ENCODE results near the gene TNK1.

Gene TNK1

DNA sequence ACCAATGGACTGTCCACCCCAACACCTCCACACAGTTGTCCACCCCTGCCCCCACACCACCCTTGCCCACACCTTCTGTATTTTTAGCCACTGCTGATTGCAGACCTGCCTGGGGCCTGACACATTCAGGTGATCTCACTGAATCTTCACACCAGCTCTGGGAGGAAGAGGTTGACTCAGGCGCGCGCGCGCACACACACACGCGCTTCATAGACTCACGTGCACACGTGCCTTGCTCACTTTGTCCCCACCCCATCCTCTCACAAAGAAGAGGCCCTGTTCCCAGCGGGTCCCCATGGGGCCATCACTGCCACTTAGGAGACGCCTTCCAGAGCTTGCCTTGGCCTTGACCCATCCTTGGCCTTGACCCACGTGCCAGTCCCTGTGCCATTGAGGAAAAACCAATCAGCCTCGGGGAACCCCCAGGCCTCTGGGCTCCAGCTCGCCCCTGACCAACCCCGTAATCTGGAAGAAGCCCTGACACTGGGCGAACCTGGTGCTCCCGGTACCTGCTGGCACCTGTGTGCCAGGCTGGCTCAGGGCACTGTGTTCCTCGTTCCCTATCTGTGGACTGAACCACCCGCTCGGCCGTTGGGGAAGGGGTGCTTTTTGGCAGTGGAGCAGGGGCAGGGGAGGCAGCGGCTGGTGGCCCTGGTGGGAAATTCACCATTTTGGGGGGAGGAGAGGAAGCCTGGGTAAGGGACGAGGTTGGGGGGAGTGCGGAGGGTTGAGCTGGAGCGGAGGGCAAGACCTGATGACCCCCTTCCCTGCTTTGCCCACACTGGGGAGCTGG is 29.9 kb downstream of the TNK1 start:
- no peak for TF ChIP-seq GATA2 (IDR thresholded peaks at IDR 0.05; ENCODE audit: low read depth, low read length)
- no peak for TF ChIP-seq GATA3 (IDR thresholded peaks at IDR 0.05; ENCODE audit: low read depth, low read length)

DNA sequence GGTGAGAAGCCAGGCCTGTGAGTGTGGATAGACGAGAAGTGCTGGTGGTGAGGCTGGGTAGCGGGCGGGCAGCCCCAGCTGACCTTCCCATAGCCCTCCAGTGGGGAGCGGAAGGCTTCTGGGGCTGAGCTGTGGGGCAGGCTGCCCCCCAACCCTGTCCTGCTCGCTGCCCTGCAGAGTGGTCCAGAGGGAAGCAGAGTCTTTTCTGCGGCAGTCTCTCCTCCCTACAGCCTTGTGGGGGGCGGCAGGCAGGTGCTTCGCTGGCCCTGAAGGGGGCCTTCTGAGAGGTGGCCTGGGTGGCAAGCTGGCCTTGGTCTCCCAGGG is 30.5 kb downstream of the TNK1 start:
- no peak for TF ChIP-seq GATA2 (IDR thresholded peaks at IDR 0.05; ENCODE audit: low read depth, low read length)
- TF ChIP-seq GATA3 (IDR thresholded peaks at IDR 0.05; ENCODE audit: low read depth, low read length): no peak

DNA sequence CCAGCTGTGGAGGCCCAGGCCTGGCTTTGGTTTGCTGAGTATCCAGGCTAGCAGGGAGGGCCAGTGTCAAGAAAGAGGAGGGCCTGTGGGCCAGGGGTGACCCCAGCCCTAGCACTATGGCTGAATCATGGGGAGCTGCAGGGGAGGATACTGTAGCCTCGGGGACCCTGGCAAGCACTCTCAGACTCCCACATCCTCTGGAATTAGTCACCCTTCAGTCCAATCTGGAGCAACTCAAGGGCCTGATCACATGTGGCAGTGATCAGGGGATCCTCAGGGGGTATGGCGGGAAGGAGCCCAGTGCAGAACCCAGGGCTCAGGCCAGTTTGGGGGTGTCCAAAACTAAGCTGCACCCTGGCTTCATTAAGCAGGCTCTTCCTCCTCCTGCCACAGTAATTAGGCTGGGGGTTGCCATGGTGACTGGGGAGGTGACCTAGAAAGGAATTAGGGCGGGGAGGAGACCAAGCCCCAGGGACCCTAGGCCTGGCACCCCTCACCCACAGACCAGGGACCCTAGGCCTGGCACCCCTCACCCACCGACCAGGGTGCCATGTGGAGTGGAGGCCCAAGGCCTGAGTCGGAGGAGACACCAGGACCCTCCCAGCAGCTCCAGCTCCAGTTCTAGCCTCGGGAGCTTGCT is 32.6 kb downstream of the TNK1 start:
- TF ChIP-seq GATA2 (IDR thresholded peaks at IDR 0.05; ENCODE audit: low read depth, low read length) (no peak), GATA3 (IDR thresholded peaks at IDR 0.05; ENCODE audit: low read depth, low read length) (no peak)

DNA sequence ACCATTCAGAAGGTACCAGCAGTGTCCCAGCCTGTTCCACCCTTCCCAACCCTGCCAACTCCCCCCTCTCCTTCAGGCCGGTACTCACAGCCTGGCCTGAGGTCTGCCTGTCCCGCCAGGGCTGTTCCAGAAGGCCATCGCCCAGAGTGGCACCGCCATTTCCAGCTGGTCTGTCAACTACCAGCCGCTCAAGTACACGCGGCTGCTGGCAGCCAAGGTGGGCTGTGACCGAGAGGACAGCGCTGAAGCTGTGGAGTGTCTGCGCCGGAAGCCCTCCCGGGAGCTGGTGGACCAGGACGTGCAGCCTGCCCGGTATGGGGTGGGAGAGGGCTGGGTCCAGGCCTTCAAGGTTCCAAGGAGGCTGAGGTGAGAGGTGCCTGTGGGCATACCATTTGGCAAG is 33.9 kb downstream of the TNK1 start:
- TF ChIP-seq GATA2 (IDR thresholded peaks at IDR 0.05; ENCODE audit: low read depth, low read length) (no peak), GATA3 (IDR thresholded peaks at IDR 0.05; ENCODE audit: low read depth, low read length) (no peak)

DNA sequence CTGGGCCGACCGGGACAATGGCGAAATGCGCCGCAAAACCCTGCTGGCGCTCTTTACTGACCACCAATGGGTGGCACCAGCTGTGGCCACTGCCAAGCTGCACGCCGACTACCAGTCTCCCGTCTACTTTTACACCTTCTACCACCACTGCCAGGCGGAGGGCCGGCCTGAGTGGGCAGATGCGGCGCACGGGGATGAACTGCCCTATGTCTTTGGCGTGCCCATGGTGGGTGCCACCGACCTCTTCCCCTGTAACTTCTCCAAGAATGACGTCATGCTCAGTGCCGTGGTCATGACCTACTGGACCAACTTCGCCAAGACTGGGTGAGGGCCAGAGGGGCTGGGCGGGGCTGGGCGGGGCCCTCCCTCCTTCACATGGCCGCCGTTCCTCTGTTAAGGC is 34.9 kb downstream of the TNK1 start:
- TF ChIP-seq GATA2 (IDR thresholded peaks at IDR 0.05; ENCODE audit: low read depth, low read length) (no peak), GATA3 (IDR thresholded peaks at IDR 0.05; ENCODE audit: low read depth, low read length) (no peak)

DNA sequence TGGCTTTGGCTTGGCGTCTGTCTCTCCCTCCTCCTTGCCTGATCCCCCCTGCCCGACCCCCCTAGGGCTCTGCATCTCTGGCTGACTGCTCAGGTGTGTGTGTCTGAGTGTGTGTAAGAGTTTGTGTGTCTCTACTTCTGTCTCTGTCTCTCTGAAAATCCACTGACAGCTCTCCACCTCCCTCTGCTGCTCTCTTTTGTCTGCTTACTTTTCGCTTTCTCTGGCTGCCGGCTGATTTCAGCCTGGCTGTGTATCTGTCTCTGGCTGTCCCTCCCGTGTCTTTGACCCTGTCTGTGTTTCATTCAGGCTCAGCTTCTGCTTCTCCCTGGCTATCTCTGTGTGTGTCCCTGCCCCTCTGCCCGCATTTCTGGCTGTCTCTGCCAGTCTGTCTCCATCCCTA is 35.4 kb downstream of the TNK1 start:
- no peak for TF ChIP-seq GATA3 (IDR thresholded peaks at IDR 0.05; ENCODE audit: low read depth, low read length)
- no peak for TF ChIP-seq GATA2 (IDR thresholded peaks at IDR 0.05; ENCODE audit: low read depth, low read length)

DNA sequence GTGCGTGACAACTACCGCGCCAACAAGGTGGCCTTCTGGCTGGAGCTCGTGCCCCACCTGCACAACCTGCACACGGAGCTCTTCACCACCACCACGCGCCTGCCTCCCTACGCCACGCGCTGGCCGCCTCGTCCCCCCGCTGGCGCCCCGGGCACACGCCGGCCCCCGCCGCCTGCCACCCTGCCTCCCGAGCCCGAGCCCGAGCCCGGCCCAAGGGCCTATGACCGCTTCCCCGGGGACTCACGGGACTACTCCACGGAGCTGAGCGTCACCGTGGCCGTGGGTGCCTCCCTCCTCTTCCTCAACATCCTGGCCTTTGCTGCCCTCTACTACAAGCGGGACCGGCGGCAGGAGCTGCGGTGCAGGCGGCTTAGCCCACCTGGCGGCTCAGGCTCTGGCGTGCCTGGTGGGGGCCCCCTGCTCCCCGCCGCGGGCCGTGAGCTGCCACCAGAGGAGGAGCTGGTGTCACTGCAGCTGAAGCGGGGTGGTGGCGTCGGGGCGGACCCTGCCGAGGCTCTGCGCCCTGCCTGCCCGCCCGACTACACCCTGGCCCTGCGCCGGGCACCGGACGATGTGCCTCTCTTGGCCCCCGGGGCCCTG is 36.3 kb downstream of the TNK1 start:
- TF ChIP-seq GATA2 (IDR thresholded peaks at IDR 0.05; ENCODE audit: low read depth, low read length) (no peak), GATA3 (IDR thresholded peaks at IDR 0.05; ENCODE audit: low read depth, low read length) (no peak)

DNA sequence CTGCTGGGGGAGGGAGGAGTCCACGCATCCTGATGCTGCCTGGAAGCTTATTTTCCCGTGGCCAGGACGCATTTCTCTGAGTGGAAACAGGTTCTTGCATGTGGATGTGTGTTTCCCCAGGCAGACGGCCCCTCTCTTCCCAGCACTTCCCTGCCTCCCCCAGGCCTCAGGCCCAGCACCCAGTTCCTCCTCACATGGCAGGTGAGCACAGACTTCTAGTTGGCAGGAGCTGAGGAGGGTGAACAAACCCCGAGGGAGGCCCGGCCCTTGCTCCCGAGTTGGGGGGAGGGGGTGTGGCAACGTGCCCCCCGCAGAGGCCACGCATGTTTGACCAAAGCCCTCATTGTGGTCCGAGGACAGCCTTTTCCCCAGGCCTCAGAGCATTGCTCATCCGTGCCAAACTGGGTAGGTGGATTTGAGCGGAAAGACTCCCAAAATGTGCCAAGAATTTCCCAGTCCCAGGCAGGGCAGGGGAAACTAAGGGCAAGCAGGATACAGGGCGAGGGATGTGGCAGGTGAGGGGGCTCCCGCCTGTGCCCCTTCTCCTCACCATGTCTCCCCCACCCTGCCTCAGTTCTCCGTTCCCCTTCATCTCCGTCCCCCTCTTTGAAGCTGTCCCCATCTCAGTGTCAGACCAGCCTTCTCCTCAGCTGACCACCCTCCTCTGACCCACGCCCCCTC is 37.7 kb downstream of the TNK1 start:
- TF ChIP-seq GATA3 (IDR thresholded peaks at IDR 0.05; ENCODE audit: low read depth, low read length): no peak

DNA sequence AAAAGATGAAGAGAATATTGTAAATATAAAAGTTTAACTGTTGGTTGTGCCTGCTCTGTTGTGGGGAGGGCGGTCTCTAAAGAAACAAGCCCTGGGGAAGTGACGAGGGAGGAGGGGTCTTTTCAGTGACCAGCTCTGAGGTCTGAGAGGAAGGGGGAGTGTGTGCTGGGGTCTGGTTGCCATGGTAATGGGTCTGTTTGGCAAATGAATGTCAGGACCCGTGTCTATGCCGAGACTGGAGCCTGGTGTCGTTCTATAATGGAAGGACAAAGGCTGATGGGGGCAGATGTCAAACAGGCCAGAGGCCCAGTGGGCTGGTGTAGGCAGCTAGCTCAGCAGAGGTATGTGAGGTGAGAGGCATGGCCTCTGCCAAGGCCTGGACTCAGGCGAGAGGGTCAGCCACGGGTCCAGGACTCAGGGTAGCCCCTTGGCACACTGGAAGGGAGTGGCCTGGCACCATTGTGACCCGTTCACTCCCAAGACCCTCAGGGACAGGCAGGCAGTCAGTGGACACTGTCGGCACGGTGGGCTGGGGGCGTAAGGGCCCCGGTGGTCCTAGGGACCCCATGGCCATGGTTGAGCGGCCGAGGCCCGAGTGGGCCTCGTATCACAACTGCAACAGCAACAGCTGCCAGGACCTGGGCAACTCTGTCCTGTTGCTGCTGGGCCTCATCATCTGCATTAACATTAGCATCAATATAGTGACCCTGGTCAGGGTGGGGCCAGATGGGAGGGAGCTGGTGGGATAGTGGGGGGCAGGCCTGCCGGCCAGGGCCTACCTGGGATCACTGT is 39.1 kb downstream of the TNK1 start, which contains the start of gene SPEM1:
TSS of gene SPEM1 (plus strand) at position 506 of the 792 bp plus-strand sequence. CDS start at position 567, 61 bp downstream.
- TF ChIP-seq GATA2 (IDR thresholded peaks at IDR 0.05; ENCODE audit: low read depth, low read length) (no peak), GATA3 (IDR thresholded peaks at IDR 0.05; ENCODE audit: low read depth, low read length) (no peak)

DNA sequence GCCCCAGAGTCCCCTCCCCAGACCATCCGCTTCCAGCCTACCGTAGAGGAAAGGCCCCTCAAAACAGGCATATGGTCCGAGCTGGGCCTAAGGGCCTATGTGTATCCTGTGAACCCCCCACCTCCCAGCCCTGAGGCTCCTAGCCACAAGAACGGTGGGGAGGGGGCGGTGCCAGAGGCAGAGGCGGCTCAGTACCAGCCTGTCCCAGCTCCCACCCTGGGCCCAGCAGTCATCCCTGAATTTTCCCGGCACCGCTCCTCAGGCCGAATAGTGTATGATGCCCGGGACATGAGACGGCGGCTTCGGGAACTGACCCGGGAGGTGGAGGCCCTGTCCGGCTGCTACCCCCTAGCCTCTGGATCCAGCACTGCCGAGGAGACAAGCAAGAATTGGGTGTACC is 40.3 kb downstream of the TNK1 start:
- no peak for TF ChIP-seq GATA2 (IDR thresholded peaks at IDR 0.05; ENCODE audit: low read depth, low read length)
- no peak for TF ChIP-seq GATA3 (IDR thresholded peaks at IDR 0.05; ENCODE audit: low read depth, low read length)

DNA sequence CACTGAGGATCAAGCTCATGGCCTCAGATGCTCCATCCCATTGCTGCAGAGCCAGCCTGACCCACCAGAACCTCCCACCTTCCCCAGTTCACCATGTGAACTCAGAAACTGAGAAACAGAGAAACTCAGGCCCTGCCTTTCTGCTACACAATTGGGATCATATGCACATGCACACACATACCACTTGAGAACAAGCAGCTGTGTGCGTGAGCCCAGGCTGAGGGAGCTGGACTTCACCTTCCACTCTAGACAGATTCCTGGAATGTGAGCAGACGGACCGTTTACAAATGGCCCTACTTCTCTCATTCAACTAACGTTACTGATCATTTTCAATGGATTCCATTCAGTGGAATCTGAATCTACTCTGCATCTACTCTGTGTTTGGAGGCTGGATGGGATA is 42.8 kb downstream of the TNK1 start:
- TF ChIP-seq GATA3 (IDR thresholded peaks at IDR 0.05; ENCODE audit: low read depth, low read length) (no peak), GATA2 (IDR thresholded peaks at IDR 0.05; ENCODE audit: low read depth, low read length) (no peak)

DNA sequence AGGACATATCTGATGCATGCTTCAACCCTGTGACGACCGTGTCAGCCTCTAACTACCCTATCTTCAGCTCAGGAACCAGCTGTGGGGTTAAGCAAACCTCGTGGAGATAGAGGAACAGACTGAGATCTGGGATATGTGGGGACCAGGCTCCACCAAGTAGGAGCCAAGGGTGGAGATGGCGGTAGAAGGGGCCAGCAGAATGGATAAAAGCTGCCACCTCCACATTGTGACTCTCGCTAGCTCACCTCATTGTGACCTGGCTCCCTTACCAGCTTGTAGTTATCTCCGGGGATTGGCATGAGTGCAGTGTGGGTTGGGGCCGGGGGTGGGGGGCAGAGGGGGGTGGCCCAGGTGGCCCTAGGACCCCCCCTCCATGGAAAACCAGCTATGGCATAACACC is 44.4 kb downstream of the TNK1 start, which contains the start of gene SPEM2:
TSS of gene SPEM2 (plus strand) at position 301 of the 400 bp plus-strand sequence. CDS start at position 374, 73 bp downstream.
- TF ChIP-seq GATA3 (IDR thresholded peaks at IDR 0.05; ENCODE audit: low read depth, low read length): no peak
- no peak for TF ChIP-seq GATA2 (IDR thresholded peaks at IDR 0.05; ENCODE audit: low read depth, low read length)

DNA sequence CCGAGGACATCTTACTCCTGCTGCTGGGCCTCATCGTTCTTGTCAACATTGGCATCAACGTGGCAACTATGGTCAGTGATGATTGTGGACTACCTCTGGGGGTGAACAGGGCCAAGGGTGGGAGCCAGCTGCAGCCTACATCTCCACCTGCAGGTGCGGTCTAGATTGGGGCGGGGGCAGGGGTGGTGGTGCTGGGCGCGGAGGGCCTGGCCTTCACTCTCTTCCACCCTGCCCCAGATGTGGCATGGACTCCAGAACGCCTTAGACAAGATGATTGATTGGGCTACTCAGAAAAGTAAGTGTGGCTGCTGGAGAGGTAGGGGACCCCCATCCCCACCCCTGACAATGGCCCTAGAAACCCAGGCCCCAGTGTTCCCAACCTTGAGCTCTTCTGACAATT is 44.9 kb downstream of the TNK1 start:
- no peak for TF ChIP-seq GATA2 (IDR thresholded peaks at IDR 0.05; ENCODE audit: low read depth, low read length)
- no peak for TF ChIP-seq GATA3 (IDR thresholded peaks at IDR 0.05; ENCODE audit: low read depth, low read length)

Data from SH-SY5Y (cell line).